Measurements from ENCODE around the gene SPINT1.
A peak's percentile ranks its signal among the peaks of the same experiment; 100 is the strongest.

SPINT1 gene, protein sequence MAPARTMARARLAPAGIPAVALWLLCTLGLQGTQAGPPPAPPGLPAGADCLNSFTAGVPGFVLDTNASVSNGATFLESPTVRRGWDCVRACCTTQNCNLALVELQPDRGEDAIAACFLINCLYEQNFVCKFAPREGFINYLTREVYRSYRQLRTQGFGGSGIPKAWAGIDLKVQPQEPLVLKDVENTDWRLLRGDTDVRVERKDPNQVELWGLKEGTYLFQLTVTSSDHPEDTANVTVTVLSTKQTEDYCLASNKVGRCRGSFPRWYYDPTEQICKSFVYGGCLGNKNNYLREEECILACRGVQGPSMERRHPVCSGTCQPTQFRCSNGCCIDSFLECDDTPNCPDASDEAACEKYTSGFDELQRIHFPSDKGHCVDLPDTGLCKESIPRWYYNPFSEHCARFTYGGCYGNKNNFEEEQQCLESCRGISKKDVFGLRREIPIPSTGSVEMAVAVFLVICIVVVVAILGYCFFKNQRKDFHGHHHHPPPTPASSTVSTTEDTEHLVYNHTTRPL

DNA sequence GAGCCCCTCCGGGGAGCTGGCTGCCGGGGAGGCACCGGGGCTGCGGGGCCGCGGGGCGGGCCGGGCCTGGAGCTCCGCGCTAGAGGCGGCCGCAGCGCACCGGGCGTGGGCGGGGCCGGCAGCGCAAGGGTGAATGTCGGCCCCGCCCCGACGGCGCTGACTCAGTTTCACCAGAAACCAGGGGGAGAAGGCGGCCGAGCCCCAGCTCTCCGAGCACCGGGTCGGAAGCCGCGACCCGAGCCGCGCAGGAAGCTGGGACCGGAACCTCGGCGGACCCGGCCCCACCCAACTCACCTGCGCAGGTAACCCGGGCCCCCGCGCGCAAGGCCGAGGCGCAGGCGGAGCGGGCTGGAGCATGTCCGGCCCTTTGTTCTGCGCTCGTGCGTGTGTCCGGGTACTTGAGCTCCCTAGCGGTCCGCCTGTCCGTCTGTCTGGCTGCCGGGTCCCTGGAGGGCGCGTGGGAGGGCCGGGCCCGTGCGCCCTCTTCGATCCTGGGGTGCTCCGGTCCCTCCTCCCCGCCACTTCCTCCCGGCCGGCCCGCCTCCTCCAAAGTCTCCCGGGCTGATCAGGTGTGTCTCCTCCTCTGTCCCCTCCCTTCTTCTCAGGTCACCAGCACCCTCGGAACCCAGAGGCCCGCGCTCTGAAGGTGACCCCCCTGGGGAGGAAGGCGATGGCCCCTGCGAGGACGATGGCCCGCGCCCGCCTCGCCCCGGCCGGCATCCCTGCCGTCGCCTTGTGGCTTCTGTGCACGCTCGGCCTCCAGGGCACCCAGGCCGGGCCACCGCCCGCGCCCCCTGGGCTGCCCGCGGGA is at the start of gene SPINT1:
Gene SPINT1, plus strand, starts transcription at position 164 of the 811 bp plus-strand sequence. Its CDS starts 507 bp downstream, at position 671.
- Histone ChIP-seq H3K27ac (no peak within 1 kb of the TSS), H3K27me3 (replicated peaks) (peaks cover 2% of the 10 kb centered on the region), H3K36me3 (replicated peaks) (no peaks in the 10 kb centered on the region), H3K4me3 (ENCODE audit: low read depth, low read length) (peak within 1 kb of the TSS; percentile 51)
- in situ Hi-C loops (cut with HindIII; ENCODE audit: low pct_ligation_motif_present, low sequenced_read_pairs), result no loop called here
- no peak for DNase-seq
- TF ChIP-seq, protein P1, sequence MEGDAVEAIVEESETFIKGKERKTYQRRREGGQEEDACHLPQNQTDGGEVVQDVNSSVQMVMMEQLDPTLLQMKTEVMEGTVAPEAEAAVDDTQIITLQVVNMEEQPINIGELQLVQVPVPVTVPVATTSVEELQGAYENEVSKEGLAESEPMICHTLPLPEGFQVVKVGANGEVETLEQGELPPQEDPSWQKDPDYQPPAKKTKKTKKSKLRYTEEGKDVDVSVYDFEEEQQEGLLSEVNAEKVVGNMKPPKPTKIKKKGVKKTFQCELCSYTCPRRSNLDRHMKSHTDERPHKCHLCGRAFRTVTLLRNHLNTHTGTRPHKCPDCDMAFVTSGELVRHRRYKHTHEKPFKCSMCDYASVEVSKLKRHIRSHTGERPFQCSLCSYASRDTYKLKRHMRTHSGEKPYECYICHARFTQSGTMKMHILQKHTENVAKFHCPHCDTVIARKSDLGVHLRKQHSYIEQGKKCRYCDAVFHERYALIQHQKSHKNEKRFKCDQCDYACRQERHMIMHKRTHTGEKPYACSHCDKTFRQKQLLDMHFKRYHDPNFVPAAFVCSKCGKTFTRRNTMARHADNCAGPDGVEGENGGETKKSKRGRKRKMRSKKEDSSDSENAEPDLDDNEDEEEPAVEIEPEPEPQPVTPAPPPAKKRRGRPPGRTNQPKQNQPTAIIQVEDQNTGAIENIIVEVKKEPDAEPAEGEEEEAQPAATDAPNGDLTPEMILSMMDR (IDR thresholded peaks at IDR 0.05; ENCODE audit: low read depth, low read length, missing control alignments), result no peak

DNA sequence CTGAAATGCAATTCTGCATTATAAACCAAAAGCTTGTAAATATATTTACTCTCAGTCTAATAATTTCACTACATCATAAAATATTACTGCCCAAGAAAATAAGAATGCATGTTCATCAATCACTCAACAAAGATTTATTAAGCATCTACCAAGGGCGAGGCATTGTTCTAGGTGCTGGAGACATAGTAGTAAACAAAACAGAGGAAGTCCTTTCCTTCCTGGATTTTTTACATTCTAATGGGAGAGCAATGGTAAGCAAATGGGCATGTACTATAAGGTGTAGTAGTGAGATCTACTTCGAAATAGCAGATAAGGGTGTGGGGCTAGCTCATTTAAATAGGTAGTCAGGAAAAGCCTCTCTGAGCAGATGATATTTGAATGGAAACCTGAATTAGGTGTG is 47.8 kb upstream of the SPINT1 start:
- Histone ChIP-seq H3K36me3 (replicated peaks) (no peaks in the 10 kb centered on the region), H3K27me3 (replicated peaks) (no peaks in the 10 kb centered on the region), H3K4me3 (ENCODE audit: low read depth, low read length) (no peak overlapping the region), H3K27ac (no peak overlapping the region)
- DNase-seq, result no peak
- in situ Hi-C loops (cut with HindIII; ENCODE audit: low pct_ligation_motif_present, low sequenced_read_pairs), result no loop called here
- TF ChIP-seq, protein P1 (IDR thresholded peaks at IDR 0.05; ENCODE audit: low read depth, low read length, missing control alignments), result no peak

DNA sequence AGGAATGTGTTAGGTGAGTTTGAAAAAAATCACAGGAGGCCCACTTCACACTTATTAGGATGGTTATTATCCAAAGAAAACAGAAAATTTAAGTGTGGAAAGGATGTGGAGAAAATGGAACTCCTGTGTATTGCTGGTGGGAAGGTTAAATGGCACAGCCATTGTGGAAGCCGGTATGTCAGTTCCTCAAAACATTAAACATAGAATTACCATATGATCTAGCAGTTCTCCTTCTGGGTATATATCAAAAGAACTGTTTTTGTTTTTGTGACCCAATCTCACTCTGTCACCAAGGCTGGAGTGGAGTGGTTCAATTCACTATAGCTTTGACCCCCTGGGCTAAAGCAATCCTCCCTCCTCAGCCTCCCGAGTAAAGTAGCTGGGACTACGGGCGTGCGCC is 47.3 kb upstream of the SPINT1 start:
- H3K27ac ChIP-seq, result no peak overlapping the region
- in situ Hi-C loops (cut with HindIII; ENCODE audit: low pct_ligation_motif_present, low sequenced_read_pairs), result no loop called here

DNA sequence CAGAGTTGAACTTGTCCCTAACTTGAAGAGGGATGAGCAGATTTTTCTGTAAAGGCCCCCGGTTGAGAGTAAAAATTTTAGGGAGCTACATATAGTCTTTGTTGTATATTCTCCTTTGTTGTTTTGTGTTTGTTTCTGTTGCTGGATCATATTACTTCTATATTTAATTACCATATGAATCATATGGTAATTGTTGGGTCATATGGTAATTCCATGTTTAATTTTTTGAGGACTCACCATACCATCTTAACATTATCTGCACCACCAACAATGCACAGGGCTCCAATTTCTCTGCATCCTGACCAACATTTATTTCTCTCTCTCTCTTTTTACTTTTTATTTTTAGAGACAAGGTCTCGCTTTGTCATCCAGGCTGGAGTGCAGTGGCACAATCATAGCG is 44.3 kb upstream of the SPINT1 start:
- in situ Hi-C loops (cut with HindIII; ENCODE audit: low pct_ligation_motif_present, low sequenced_read_pairs), result no loop called here
- no peak for DNase-seq

More for the DNA sequence above, 47.3 kb upstream of the SPINT1 start:
- no peaks in the 10 kb centered on the region for H3K27me3 ChIP-seq (replicated peaks)
- no peaks in the 10 kb centered on the region for H3K36me3 ChIP-seq (replicated peaks)
- DNase-seq, result no peak
- TF ChIP-seq, protein P1 (IDR thresholded peaks at IDR 0.05; ENCODE audit: low read depth, low read length, missing control alignments), result no peak
- no peak overlapping the region for H3K4me3 ChIP-seq (ENCODE audit: low read depth, low read length)

DNA sequence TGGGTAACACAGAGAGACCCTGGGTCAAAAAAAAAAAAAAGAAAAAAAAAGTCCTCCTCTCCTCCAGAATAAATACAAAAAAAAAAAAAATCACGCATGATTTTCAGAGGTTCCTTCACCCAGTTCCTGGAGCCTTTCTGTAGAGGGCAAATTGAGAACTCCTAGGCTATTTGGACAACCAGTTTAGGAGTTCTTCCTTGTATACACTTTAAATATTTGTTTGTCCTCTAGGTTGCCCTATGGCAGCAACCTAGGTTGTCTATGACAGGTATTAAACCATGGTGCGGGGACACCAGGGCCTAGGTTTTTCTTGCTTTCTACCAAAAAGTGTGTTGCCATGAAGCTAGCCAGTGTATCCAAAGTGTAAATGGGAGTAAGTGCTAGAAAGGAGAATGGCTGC is 40.8 kb upstream of the SPINT1 start:
- no peak overlapping the region for H3K4me3 ChIP-seq (ENCODE audit: low read depth, low read length)
- in situ Hi-C loops (cut with HindIII; ENCODE audit: low pct_ligation_motif_present, low sequenced_read_pairs), result no loop called here
- TF ChIP-seq, protein P1 (IDR thresholded peaks at IDR 0.05; ENCODE audit: low read depth, low read length, missing control alignments), result no peak
- H3K36me3 ChIP-seq (replicated peaks), result no peaks in the 10 kb centered on the region
- DNase-seq, result no peak
- H3K27me3 ChIP-seq (replicated peaks), result no peaks in the 10 kb centered on the region
- H3K27ac ChIP-seq, result no peak overlapping the region

More for the DNA sequence above, 44.3 kb upstream of the SPINT1 start:
- Histone ChIP-seq H3K27me3 (replicated peaks) (no peaks in the 10 kb centered on the region), H3K4me3 (ENCODE audit: low read depth, low read length) (no peak overlapping the region), H3K27ac (no peak overlapping the region), H3K36me3 (replicated peaks) (no peaks in the 10 kb centered on the region)
- TF ChIP-seq, protein P1 (IDR thresholded peaks at IDR 0.05; ENCODE audit: low read depth, low read length, missing control alignments), result no peak

Measured in brain microvascular endothelial cell (primary cell).